Activated CD8-positive, alpha-beta T cell treated with anti-CD3 and anti-CD28 coated beads for 36 hours (primary cell): Measurements from ENCODE around the gene CALB2. TPM values are rescaled to one million over a fixed set of nuclear protein-coding genes. Genes with fewer than 3 reads are reported as not detected.
"Not testable (repeated sequence)": the region's sequence is repeated elsewhere in the genome, so short reads cannot be mapped to it uniquely, and the experiment has no call there.

Experiments
- ATAC-seq: fragments of 200-7000 bp; cut with Tn5 transposase; one replicate; pipeline ENCODE4 v1.10.0; 2021; ENCODE audit warnings: mild to moderate bottlenecking, moderate library complexity
- CTCF ChIA-PET: fragments of 350-600 bp; sonication (Branson Sonifier 250); formaldehyde crosslinking; loops from one replicate; lab custom pipeline; 2021; ENCODE audit warnings: antibody characterized with exemption; lab: Charles Lee
- POLR2A ChIA-PET: fragments of 350-600 bp; sonication (Branson Sonifier 250); formaldehyde crosslinking; loops from one replicate; lab custom pipeline; 2021; ENCODE audit warnings: antibody characterized with exemption; lab: Charles Lee
- DNase-seq: peaks from one replicate; pipeline ENCODE4 v3.0.0-alpha.2; 2020
- H3K27ac Mint-ChIP-seq: one replicate; pipeline ENCODE4 v1.8.0; 2021; ENCODE audit warnings: mild to moderate bottlenecking, mixed read lengths
- H3K27me3 Mint-ChIP-seq: one replicate; pipeline ENCODE4 v1.8.0; 2021; ENCODE audit warnings: mixed read lengths
- H3K36me3 Mint-ChIP-seq: one replicate; pipeline ENCODE4 v1.8.0; 2021; ENCODE audit warnings: low read depth, mixed read lengths
- H3K4me1 Mint-ChIP-seq: one replicate; pipeline ENCODE4 v1.8.0; 2021; ENCODE audit warnings: low read depth, mixed read lengths
- H3K4me3 Mint-ChIP-seq: one replicate; pipeline ENCODE4 v1.8.0; 2021; ENCODE audit warnings: mild to moderate bottlenecking, moderate library complexity, mixed read lengths
- H3K9me3 Mint-ChIP-seq: one replicate; pipeline ENCODE4 v1.8.0; 2021; ENCODE audit warnings: mixed read lengths
- intact Hi-C: fragments of 100-400 bp; cut with micrococcal nuclease; formaldehyde crosslinking; loops from one replicate; pipeline ENCODE4 v1.10.0; 2022
- total RNA-seq, 2 experiments: library from RNA; stranded (reverse); gene quantifications; one replicate each; pipeline ENCODE4 v1.2.3, GENCODE V29; 2021
- TF ChIP-seq, protein P1 (sequence below): fragments of 200-600 bp; IDR thresholded peaks from one replicate; pipeline ENCODE4 v1.8.0; 2022; ENCODE audit warnings: antibody characterized with exemption, mild to moderate bottlenecking

CALB2 gene
- total RNA-seq, 2 experiments from 2014 or later: not detected

DNA sequence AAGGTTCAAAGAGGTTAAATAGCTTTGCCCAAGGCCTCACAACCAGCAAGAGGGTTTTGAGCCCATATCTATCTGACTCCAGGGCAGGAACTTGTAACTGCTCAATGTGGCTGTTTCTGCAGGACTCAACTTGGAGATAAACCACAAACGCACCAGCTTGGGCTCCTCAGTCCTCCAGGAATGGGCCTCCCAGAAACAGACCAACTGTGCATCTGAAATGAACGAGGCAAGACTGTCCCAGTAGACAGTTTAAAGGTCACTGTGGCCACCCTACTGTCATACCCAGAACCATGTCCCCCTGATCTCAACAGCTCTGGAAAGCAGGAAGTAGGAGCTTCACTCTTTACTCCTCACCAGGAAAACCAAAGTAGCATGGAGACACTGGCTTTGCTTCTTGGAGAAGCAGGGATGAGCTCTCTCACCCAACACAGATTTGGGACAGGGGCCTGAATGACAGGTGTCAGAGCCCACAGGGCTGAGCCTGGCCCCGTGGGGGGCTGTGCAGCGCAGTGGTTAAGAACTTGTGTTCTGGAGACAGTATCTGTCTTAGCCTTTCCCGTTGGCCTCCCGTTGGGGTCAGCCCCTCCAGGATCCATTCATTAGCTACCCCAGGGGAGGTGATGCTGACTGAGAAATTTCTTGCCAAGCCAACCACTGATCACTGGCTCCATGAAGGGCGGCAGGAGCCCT lies 2.3 kb upstream of the CALB2 start:
- intact Hi-C loops: no loop called here

DNA sequence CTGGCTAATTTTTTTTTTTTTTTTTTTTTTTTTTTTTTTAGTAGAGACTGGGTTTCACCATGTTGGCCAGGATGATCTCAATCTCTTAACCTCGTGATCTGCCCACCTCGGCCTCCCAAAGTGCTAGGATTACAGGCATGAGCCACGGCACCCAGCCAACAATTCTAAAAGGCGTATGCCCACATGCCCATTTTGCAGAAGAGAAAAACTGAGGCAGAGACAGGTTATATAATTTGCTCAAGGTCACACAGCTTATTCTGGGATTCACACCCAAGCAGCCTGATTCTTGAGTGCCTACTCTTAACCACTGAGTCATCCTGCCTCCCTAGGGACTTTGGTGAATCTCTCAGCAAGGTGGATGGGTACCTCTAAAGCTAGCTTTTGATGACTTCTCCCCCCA lies 1.6 kb upstream of the CALB2 start:
- H3K4me1 Mint-ChIP-seq, POLR2A ChIA-PET, DNase-seq, H3K27ac Mint-ChIP-seq, H3K36me3 Mint-ChIP-seq, intact Hi-C loops, H3K9me3 Mint-ChIP-seq, ATAC-seq, H3K4me3 Mint-ChIP-seq: not testable (repeated sequence)
- CTCF ChIA-PET: interaction anchor here (1.1 to 4.4 kb wide), 5 partner anchors 8 to 252 kb away, joined by 3 to 16 read pairs (median 9); no protein-coding TSS in a partner anchor
- H3K27me3 Mint-ChIP-seq: peaks cover 20% of the 10 kb centered on the region

More for the DNA sequence above, 2.3 kb upstream of the CALB2 start:
- Mint-ChIP-seq H3K4me3 (no peak overlapping the region), H3K27ac (no peak overlapping the region), H3K36me3 (no peaks in the 10 kb centered on the region), H3K27me3 (peaks cover 19% of the 10 kb centered on the region), H3K4me1 (peaks cover 2% of the 10 kb centered on the region), H3K9me3 (no peaks in the 10 kb centered on the region)
- ChIA-PET POLR2A (no interaction called here), CTCF (interaction anchor here (0.7 to 4.4 kb wide), 5 partner anchors 11 to 253 kb away, joined by 3 to 16 read pairs (median 4); no protein-coding TSS in a partner anchor)
- TF ChIP-seq, protein P1, sequence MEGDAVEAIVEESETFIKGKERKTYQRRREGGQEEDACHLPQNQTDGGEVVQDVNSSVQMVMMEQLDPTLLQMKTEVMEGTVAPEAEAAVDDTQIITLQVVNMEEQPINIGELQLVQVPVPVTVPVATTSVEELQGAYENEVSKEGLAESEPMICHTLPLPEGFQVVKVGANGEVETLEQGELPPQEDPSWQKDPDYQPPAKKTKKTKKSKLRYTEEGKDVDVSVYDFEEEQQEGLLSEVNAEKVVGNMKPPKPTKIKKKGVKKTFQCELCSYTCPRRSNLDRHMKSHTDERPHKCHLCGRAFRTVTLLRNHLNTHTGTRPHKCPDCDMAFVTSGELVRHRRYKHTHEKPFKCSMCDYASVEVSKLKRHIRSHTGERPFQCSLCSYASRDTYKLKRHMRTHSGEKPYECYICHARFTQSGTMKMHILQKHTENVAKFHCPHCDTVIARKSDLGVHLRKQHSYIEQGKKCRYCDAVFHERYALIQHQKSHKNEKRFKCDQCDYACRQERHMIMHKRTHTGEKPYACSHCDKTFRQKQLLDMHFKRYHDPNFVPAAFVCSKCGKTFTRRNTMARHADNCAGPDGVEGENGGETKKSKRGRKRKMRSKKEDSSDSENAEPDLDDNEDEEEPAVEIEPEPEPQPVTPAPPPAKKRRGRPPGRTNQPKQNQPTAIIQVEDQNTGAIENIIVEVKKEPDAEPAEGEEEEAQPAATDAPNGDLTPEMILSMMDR: no peak
- ATAC-seq: no peak
- DNase-seq: no peak

DNA sequence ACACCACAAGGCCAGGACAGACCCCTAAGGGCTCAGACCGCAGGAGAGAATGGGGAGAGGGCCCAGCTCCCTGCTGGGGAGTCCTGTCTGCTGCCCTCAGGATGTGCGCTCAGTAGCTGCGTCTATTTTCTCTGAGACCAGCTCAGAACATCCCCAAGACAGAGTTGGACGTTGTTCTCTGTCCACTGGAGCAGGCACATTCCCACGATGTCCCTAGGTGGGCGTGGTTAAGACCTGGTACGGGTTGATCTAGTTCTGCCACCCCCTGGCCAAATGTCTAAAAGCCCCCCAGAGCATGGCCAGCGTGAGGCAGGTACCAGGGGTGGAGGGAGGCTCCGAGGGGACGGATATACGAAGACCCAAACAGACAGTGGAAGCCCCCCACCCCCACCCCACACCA lies 842 bp upstream of the CALB2 start:
- Mint-ChIP-seq H3K36me3 (no peaks in the 10 kb centered on the region), H3K27me3 (peaks cover 20% of the 10 kb centered on the region), H3K4me1 (peaks cover 2% of the 10 kb centered on the region), H3K27ac (no peak overlapping the region), H3K9me3 (no peaks in the 10 kb centered on the region), H3K4me3 (no peak overlapping the region)
- no peak for ATAC-seq
- no peak for DNase-seq
- CTCF ChIA-PET: interaction anchor here (0.7 to 4.4 kb wide), 5 partner anchors 9 to 108 kb away, joined by 3 to 16 read pairs (median 9); no protein-coding TSS in a partner anchor
- POLR2A ChIA-PET: no interaction called here
- intact Hi-C loops: no loop called here
- TF ChIP-seq, protein P1: no peak

DNA sequence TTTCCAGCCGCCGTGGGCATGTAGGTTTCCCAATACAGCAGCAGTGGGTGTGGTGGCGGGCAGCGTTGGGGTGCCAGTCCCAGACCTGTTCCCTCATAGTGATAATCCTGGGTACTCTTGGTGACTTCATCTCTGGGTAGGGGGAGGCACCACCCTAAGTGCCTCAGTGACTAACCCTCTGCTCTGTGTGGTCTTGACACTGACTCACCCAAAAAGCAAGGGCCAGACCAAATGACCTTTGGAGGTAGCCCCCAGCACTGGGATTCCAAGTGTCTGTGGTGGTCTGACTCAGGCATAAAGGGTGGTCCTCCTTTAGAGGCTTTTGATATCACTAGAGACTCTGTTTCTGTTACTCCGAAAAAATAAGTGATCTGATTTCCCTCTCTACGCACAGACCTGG lies 908 bp downstream of the CALB2 start:
- no peaks in the 10 kb centered on the region for H3K9me3 Mint-ChIP-seq
- ChIA-PET POLR2A (no interaction called here), CTCF (interaction anchor here (0.8 to 1.3 kb wide), 4 partner anchors 12 to 121 kb away, joined by 3 to 4 read pairs (median 3); no protein-coding TSS in a partner anchor)
- no peak overlapping the region for H3K4me3 Mint-ChIP-seq
- TF ChIP-seq, protein P1: no peak
- intact Hi-C loops: no loop called here
- H3K27me3 Mint-ChIP-seq: peaks cover 20% of the 10 kb centered on the region
- H3K36me3 Mint-ChIP-seq: no peaks in the 10 kb centered on the region
- DNase-seq (no peak), ATAC-seq (no peak)
- H3K4me1 Mint-ChIP-seq: peaks cover 2% of the 10 kb centered on the region
- H3K27ac Mint-ChIP-seq: no peak overlapping the region

DNA sequence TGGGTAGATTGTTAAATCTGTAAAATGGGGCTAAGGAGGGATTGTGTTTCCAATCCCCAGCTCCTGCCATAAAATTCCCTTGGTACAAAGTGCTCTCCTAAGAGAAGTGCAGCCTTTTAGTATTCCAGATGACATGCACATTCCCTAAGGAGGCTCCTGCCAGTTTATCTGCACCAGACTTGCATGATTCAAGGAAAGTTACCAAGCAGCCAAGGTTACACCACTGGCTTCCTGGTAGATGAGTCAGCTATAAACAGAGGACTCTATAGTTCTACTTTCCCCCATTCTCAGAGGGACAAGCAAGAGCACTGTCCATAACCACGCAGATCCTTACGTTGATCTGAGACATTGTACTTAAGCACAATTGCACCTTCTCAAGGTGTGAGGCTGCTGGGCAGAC lies 1.9 kb downstream of the CALB2 start:
- ATAC-seq (no peak), DNase-seq (no peak)
- CTCF ChIA-PET: interaction anchor here (1.3 to 1.5 kb wide), 2 partner anchors 13 to 52 kb away, joined by 4 read pairs; no protein-coding TSS in a partner anchor
- intact Hi-C loops: no loop called here
- Mint-ChIP-seq H3K9me3 (no peaks in the 10 kb centered on the region), H3K27me3 (peaks cover 20% of the 10 kb centered on the region), H3K4me3 (no peak overlapping the region), H3K36me3 (no peaks in the 10 kb centered on the region), H3K27ac (no peak overlapping the region), H3K4me1 (peaks cover 2% of the 10 kb centered on the region)
- TF ChIP-seq, protein P1: no peak
- POLR2A ChIA-PET: no interaction called here
